Endothelial cell (in vitro differentiated cells): Measurements from ENCODE around the gene HSF2BP. TPM values are rescaled to one million over a fixed set of nuclear protein-coding genes. Genes with fewer than 3 reads are reported as not detected.
A peak's percentile ranks its signal among the peaks of the same experiment; 100 is the strongest.
"Not testable (repeated sequence)": the region's sequence is repeated elsewhere in the genome, so short reads cannot be mapped to it uniquely, and the experiment has no call there.

ENCODE experiments used
- DNase-seq: peaks from one replicate; pipeline ENCODE4 v3.0.0; 2021; ENCODE audit warnings: low spot score
- H3K27ac Mint-ChIP-seq: one replicate; pipeline ENCODE4 v1.8.0; 2021; ENCODE audit warnings: mixed read lengths, inconsistent platforms; ENCODE audit not compliant: unreplicated experiment
- H3K27me3 Mint-ChIP-seq: one replicate; pipeline ENCODE4 v1.8.0; 2021; ENCODE audit warnings: mild to moderate bottlenecking, moderate library complexity, mixed read lengths, inconsistent platforms; ENCODE audit not compliant: unreplicated experiment
- H3K36me3 Mint-ChIP-seq: one replicate; pipeline ENCODE4 v1.8.0; 2021; ENCODE audit warnings: mild to moderate bottlenecking, low read depth, mixed read lengths, inconsistent platforms; ENCODE audit not compliant: unreplicated experiment
- H3K4me1 Mint-ChIP-seq: one replicate; pipeline ENCODE4 v1.8.0; 2021; ENCODE audit warnings: mild to moderate bottlenecking, mixed read lengths, inconsistent platforms; ENCODE audit not compliant: unreplicated experiment
- H3K4me3 Mint-ChIP-seq: one replicate; pipeline ENCODE4 v1.8.0; 2021; ENCODE audit warnings: mild to moderate bottlenecking, mixed read lengths, inconsistent platforms; ENCODE audit not compliant: unreplicated experiment
- H3K9me3 Mint-ChIP-seq: one replicate; pipeline ENCODE4 v1.8.0; 2021; ENCODE audit warnings: mixed read lengths, inconsistent platforms; ENCODE audit not compliant: unreplicated experiment
- total RNA-seq: library from RNA; stranded (reverse); fragmentation: NEBNext Ultra II Directional; extraction: Animal tissue kit (Norgen Biotek cat#: 25700); gene quantifications from one replicate; pipeline ENCODE4 v1.2.1, GENCODE V29; 2021; ENCODE audit not compliant: unreplicated experiment
- TF ChIP-seq, protein P1 (sequence below): fragments of 200-600 bp; sonication (generic); IDR thresholded peaks from one replicate; pipeline ENCODE4 v1.5.0; 2021; ENCODE audit warnings: antibody characterized with exemption; ENCODE audit not compliant: unreplicated experiment

HSF2BP gene
- total RNA-seq, 1 donor from 2014 or later: 2.3 TPM

DNA sequence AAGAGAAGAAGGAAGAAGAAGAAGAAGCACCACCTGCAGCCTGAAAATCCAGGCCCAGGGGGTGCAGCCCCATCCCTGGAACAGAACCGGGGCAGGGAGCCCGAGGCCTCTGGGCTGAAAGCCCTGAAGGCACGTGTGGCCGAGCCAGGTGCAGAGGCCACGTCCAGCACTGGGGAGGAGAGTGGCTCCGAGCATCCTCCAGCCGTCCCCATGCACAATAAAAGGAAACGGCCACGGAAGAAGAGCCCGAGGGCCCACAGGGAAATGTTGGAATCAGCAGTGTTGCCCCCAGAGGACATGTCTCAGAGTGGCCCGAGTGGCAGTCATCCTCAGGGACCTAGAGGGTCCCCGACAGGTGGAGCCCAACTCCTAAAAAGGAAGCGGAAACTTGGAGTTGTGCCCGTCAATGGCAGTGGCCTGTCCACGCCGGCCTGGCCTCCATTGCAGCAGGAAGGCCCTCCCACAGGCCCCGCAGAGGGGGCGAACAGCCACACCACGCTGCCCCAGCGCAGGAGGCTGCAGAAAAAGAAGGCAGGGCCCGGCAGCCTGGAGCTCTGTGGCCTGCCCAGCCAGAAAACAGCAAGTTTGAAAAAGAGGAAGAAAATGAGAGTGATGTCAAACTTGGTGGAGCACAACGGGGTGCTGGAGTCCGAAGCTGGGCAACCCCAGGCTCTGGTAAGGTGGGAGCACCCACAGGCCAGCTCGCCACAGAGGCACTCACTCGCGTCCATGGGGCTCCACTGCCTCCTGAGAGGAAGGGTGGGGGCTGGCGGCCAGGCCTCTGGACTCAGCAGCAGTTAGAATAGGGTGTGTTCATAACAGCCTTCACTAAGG lies 28.5 kb upstream of the HSF2BP start:
- Mint-ChIP-seq H3K9me3 (no peaks in the 10 kb centered on the region), H3K27ac (peak overlapping the region; percentile 44), H3K4me3 (peak overlapping the region; percentile 87), H3K27me3 (no peaks in the 10 kb centered on the region), H3K4me1 (peaks cover 21% of the 10 kb centered on the region), H3K36me3 (peaks cover 40% of the 10 kb centered on the region)
- DNase-seq: no peak
- TF ChIP-seq, protein P1, sequence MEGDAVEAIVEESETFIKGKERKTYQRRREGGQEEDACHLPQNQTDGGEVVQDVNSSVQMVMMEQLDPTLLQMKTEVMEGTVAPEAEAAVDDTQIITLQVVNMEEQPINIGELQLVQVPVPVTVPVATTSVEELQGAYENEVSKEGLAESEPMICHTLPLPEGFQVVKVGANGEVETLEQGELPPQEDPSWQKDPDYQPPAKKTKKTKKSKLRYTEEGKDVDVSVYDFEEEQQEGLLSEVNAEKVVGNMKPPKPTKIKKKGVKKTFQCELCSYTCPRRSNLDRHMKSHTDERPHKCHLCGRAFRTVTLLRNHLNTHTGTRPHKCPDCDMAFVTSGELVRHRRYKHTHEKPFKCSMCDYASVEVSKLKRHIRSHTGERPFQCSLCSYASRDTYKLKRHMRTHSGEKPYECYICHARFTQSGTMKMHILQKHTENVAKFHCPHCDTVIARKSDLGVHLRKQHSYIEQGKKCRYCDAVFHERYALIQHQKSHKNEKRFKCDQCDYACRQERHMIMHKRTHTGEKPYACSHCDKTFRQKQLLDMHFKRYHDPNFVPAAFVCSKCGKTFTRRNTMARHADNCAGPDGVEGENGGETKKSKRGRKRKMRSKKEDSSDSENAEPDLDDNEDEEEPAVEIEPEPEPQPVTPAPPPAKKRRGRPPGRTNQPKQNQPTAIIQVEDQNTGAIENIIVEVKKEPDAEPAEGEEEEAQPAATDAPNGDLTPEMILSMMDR: no peak

DNA sequence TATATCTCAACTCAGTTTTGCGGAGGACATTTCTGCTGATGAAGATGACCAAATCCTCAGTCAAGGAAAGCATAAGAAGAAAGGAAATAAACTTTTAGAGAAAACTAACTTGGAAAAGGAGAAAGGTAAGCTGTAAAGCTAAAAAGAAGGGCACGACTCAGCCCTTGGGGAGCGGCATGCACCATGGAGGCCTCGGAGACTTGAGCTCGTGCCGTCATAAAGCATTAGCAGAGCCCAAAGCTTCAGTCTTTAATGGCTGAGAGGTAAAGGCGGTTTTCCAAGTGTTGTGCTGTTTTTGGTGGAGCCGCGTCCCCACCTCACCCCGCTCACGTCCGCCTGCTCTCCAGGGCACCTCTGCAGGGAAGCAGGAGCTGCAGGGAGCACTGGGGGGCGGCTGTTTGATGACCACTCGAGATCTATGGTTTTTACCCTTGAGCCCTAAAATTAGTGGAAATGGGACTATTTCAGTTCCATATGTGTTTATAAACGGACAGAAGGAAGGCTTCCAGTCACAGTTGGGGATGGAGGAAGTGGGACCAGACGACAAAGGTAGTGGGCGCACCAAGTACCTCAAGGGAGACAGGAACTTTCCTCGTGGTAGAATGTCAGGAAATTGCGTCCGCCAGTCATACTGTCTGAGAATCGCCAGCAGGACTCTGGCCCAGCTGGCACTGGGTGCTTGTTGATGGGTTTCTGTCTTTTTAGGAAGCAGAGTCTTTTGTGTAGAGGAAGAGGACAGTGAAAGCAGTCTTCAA lies 27.7 kb upstream of the HSF2BP start:
- TF ChIP-seq, protein P1: no peak
- Mint-ChIP-seq H3K27ac (peak overlapping the region; percentile 44), H3K36me3 (peaks cover 42% of the 10 kb centered on the region), H3K4me1 (peaks cover 21% of the 10 kb centered on the region), H3K4me3 (peak overlapping the region; percentile 87), H3K27me3 (no peaks in the 10 kb centered on the region), H3K9me3 (no peaks in the 10 kb centered on the region)
- no peak for DNase-seq

DNA sequence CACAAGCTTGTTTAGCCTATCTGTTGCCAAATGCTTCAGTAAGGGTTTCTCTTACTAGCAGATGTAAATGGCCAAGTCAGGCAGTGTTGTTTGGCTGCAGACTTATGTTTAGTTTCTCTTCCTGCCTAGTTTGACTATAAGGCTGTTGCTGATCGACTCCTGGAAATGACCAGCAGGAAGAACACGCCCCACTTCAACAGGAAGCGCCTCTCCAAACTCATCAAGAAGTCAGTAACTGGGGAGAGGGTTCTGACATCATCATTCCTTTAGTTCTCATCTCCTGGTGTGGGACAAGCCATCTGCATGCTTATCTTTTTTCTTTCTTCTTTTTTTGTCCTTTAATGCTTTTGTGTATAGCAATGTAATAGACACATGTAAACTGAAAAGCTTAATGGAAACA lies 25.1 kb upstream of the HSF2BP start:
- Mint-ChIP-seq H3K4me1 (peaks cover 16% of the 10 kb centered on the region), H3K27me3 (no peaks in the 10 kb centered on the region), H3K36me3 (peaks cover 41% of the 10 kb centered on the region), H3K27ac (peak overlapping the region; percentile 39), H3K4me3 (no peak overlapping the region), H3K9me3 (no peaks in the 10 kb centered on the region)
- TF ChIP-seq, protein P1: no peak
- DNase-seq: no peak

DNA sequence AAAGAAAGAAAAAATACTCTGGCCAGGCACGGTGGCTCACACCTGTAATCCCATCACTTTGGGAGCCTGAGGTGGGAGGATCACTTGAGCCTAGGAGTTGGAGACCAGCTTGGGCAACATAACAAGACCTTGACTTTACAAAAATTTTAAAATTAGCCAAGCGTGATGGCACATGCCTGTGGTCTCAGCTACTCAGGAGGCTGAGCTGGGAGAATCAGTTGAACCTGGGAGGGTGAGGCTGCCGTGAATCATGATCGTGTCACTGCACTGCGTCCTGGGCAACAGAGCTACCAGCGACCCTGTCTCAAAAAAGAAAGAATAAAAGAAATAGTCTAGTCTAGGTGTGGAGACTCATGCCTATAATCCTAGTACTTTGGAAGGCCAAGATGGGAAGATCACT lies 22.4 kb upstream of the HSF2BP start:
- peaks cover 8% of the 10 kb centered on the region for H3K4me1 Mint-ChIP-seq
- no peak overlapping the region for H3K4me3 Mint-ChIP-seq
- no peaks in the 10 kb centered on the region for H3K9me3 Mint-ChIP-seq
- H3K27ac Mint-ChIP-seq: no peak overlapping the region
- H3K27me3 Mint-ChIP-seq: no peaks in the 10 kb centered on the region
- peaks cover 46% of the 10 kb centered on the region for H3K36me3 Mint-ChIP-seq
- TF ChIP-seq, protein P1: no peak
- DNase-seq: no peak

DNA sequence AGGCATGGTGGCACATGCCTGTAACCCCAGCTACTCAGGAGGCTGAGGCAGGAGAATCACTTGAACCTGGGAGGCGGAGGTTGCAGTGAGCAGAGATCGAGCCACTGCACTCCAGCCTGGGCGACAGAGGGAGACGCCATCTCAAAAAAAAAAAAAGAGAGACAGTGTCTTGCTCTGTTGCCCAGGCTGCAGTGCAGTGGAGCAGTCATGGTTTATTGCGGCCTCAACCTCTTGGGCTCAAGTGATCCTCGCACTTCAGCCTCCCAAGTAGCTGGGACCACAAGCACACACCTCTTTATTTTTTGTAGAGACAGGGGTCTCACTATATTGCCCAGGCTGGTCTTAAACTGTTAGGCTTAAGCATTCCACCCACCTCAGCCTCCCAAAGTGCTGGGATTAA lies 21.1 kb upstream of the HSF2BP start:
- H3K4me1 Mint-ChIP-seq, H3K4me3 Mint-ChIP-seq, H3K27me3 Mint-ChIP-seq, H3K27ac Mint-ChIP-seq, DNase-seq, H3K9me3 Mint-ChIP-seq: not testable (repeated sequence)
- peaks cover 38% of the 10 kb centered on the region for H3K36me3 Mint-ChIP-seq
